Measurements from ENCODE around the gene CRIP1.

Gene CRIP1

GRCh38 chr14:105450864-105451720 is 35.6 kb upstream of the CRIP1 start:
- DNase-seq (ENCODE audit: low spot score) = no peak

GRCh38 chr14:105452963-105453362 is 33.7 kb upstream of the CRIP1 start:
- no peak for DNase-seq (ENCODE audit: low spot score)

GRCh38 chr14:105453847-105454246 is 32.8 kb upstream of the CRIP1 start:
- no peak for DNase-seq (ENCODE audit: low spot score)

- no peak for DNase-seq (ENCODE audit: low spot score)
Measured at GRCh38 chr14:105455086-105455640, 31.5 kb upstream of the CRIP1 start.

- no peak for DNase-seq (ENCODE audit: low spot score)
Measured at GRCh38 chr14:105455766-105456660, 30.7 kb upstream of the CRIP1 start.

GRCh38 chr14:105456736-105457617 is 29.7 kb upstream of the CRIP1 start:
- no peak for DNase-seq (ENCODE audit: low spot score)

GRCh38 chr14:105458010-105458409 is 28.7 kb upstream of the CRIP1 start:
- no peak for DNase-seq (ENCODE audit: low spot score)

GRCh38 chr14:105458571-105458970 is 28.1 kb upstream of the CRIP1 start:
- no peak for DNase-seq (ENCODE audit: low spot score)

GRCh38 chr14:105460116-105460515 is 26.6 kb upstream of the CRIP1 start:
- DNase-seq (ENCODE audit: low spot score) = no peak

GRCh38 chr14:105460616-105461015 is 26.1 kb upstream of the CRIP1 start:
- no peak for DNase-seq (ENCODE audit: low spot score)

- DNase-seq (ENCODE audit: low spot score) = no peak
Measured at GRCh38 chr14:105461903-105462302, 24.8 kb upstream of the CRIP1 start.

GRCh38 chr14:105464501-105464900 is 22.2 kb upstream of the CRIP1 start:
- DNase-seq (ENCODE audit: low spot score) = no peak

GRCh38 chr14:105465209-105466031 is 21.3 kb upstream of the CRIP1 start:
- no peak for DNase-seq (ENCODE audit: low spot score)

GRCh38 chr14:105466531-105467248 is 20.0 kb upstream of the CRIP1 start:
- DNase-seq (ENCODE audit: low spot score) = no peak

- DNase-seq (ENCODE audit: low spot score) = no peak
Measured at GRCh38 chr14:105467249-105467941, 19.3 kb upstream of the CRIP1 start.

GRCh38 chr14:105467942-105468471 is 18.7 kb upstream of the CRIP1 start:
- no peak for DNase-seq (ENCODE audit: low spot score)

GRCh38 chr14:105468621-105469241 is 18.0 kb upstream of the CRIP1 start:
- DNase-seq (ENCODE audit: low spot score) = no peak

GRCh38 chr14:105469456-105470349 is 17.0 kb upstream of the CRIP1 start:
- DNase-seq (ENCODE audit: low spot score) = no peak
